GM19193 (cell line): ENCODE data around the gene CTPS1.

Experiments used
- POLR2A ChIP-seq: IDR thresholded peaks from 4 replicates; pipeline ENCODE4 v1.6.1; 2011; ENCODE audit not compliant: insufficient read depth, insufficient read length; ENCODE audit errors: extremely low read depth

The CTPS1 gene

GRCh38 chr1:41044187-41044586, 64.7 kb downstream of the CTPS1 start:
- no peak for TF ChIP-seq POLR2A

- TF ChIP-seq POLR2A = no peak
These were observed 66.2 kb downstream of the CTPS1 start for GRCh38 chr1:41045740-41046139.

- no peak for TF ChIP-seq POLR2A
These were observed 66.9 kb downstream of the CTPS1 start for GRCh38 chr1:41046347-41046775.

GRCh38 chr1:41048540-41048939, 69.0 kb downstream of the CTPS1 start:
- no peak for TF ChIP-seq POLR2A

- TF ChIP-seq POLR2A = no peak
These were observed 71.5 kb downstream of the CTPS1 start for GRCh38 chr1:41051022-41051421.

- TF ChIP-seq POLR2A = no peak
These were observed 73.8 kb downstream of the CTPS1 start for GRCh38 chr1:41053316-41053715.

- TF ChIP-seq POLR2A = no peak
These were observed 77.4 kb downstream of the CTPS1 start for GRCh38 chr1:41056907-41057306.
